ENCODE results near the gene BCAN.
"Not testable (repeated sequence)": the region's sequence is repeated elsewhere in the genome, so short reads cannot be mapped to it uniquely, and the experiment has no call there.

DNA sequence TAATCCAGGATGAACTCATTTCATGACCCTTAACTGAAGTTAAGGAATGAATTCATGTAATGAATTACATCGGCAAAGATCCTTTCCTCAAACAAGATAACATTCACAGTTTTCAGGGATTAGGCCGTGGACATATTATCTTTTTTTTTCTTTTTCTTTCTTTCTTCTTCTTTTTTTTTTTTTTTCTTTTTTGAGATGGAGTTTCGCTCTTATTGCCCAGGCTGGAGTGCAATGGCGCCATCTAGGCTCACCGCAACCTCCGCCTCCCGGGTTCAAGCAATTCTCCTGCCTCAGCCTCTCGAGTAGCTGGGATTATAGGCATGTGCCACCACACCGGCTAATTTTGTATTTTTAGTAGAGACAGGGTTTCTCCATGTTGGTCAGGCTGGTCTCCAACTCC, 10.8 kb upstream of the BCAN start:
- TF ChIP-seq, protein P1, sequence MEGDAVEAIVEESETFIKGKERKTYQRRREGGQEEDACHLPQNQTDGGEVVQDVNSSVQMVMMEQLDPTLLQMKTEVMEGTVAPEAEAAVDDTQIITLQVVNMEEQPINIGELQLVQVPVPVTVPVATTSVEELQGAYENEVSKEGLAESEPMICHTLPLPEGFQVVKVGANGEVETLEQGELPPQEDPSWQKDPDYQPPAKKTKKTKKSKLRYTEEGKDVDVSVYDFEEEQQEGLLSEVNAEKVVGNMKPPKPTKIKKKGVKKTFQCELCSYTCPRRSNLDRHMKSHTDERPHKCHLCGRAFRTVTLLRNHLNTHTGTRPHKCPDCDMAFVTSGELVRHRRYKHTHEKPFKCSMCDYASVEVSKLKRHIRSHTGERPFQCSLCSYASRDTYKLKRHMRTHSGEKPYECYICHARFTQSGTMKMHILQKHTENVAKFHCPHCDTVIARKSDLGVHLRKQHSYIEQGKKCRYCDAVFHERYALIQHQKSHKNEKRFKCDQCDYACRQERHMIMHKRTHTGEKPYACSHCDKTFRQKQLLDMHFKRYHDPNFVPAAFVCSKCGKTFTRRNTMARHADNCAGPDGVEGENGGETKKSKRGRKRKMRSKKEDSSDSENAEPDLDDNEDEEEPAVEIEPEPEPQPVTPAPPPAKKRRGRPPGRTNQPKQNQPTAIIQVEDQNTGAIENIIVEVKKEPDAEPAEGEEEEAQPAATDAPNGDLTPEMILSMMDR (optimal IDR thresholded peaks at IDR 0.05 in 1 of 3, IDR thresholded peaks at IDR 0.05 in 1 of 3, conservative IDR thresholded peaks at IDR 0.05 in 1 of 3; ENCODE audit: extremely low read depth in 1 of 3, insufficient read depth in 2 of 3, low read length in 3 of 3): not testable (repeated sequence)
- TF ChIP-seq EZH2 (IDR thresholded peaks at IDR 0.05; ENCODE audit: low read length): not testable (repeated sequence)

Data from keratinocyte (primary cell).